Activated naive CD4-positive, alpha-beta T cell treated with anti-CD3 and anti-CD28 coated beads, Interleukin-2, amount 50 U/mL, for 24 hours (primary cell): ENCODE measurements around the gene ZNF350.

Source experiments
- H3K27ac Mint-ChIP-seq: one replicate; pipeline ENCODE4 v1.8.0; 2021; ENCODE audit warnings: mild to moderate bottlenecking, mixed read lengths
- H3K27me3 Mint-ChIP-seq: one replicate; pipeline ENCODE4 v1.8.0; 2021; ENCODE audit warnings: mixed read lengths
- H3K36me3 Mint-ChIP-seq: one replicate; pipeline ENCODE4 v1.8.0; 2021; ENCODE audit warnings: mixed read lengths
- H3K4me1 Mint-ChIP-seq: one replicate; pipeline ENCODE4 v1.8.0; 2021; ENCODE audit warnings: mixed read lengths
- H3K4me3 Mint-ChIP-seq: one replicate; pipeline ENCODE4 v1.8.0; 2021; ENCODE audit warnings: mild to moderate bottlenecking, mixed read lengths
- H3K9me3 Mint-ChIP-seq: one replicate; pipeline ENCODE4 v1.8.0; 2021; ENCODE audit warnings: mixed read lengths

Gene ZNF350

DNA sequence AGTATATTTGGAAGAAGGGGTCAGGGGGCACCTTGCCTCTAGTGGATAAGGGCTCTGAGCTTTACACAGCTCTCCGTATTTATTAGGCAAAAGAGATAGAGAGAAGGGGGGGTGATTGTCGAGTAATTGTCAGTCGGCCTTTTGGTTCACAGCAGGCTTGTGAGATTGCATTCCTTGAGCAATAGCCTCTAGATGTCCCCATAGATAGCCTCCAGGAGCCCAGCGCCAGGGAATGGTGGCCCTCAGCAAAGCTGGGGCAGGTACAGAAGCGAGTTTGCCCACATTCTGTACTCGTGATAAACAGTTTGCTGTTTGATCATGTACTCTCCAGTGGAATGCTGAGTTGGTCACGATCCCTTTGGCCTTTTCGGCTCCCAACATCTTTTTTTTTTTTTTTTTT lies 54.7 kb downstream of the ZNF350 start:
- H3K36me3 Mint-ChIP-seq, result peaks cover 55% of the 10 kb centered on the region
- no peak overlapping the region for H3K4me3 Mint-ChIP-seq
- peaks cover 33% of the 10 kb centered on the region for H3K4me1 Mint-ChIP-seq
- no peak overlapping the region for H3K27ac Mint-ChIP-seq
- H3K9me3 Mint-ChIP-seq, result peaks cover 15% of the 10 kb centered on the region
- no peaks in the 10 kb centered on the region for H3K27me3 Mint-ChIP-seq

DNA sequence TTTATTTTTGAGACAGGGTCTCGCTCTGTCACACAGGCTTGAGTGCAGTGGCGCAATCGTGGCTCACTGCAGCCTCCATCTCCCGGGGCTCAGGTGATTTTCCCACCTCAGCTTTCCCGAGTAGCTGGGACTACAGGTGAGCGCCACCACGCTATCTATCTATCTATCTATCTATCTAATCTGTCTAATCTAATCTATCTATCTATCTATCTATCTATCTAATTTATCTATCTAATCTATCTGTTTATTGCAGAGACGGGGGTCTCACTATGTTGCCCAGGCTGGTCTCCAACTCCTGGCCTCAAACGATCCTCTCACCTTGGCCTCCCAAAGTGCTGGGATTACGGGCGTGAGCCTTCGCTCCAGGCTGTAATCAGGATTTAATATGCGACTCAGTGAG lies 58.8 kb downstream of the ZNF350 start:
- H3K36me3 Mint-ChIP-seq, result peaks cover 45% of the 10 kb centered on the region
- peak overlapping the region; percentile 99 for H3K27ac Mint-ChIP-seq

DNA sequence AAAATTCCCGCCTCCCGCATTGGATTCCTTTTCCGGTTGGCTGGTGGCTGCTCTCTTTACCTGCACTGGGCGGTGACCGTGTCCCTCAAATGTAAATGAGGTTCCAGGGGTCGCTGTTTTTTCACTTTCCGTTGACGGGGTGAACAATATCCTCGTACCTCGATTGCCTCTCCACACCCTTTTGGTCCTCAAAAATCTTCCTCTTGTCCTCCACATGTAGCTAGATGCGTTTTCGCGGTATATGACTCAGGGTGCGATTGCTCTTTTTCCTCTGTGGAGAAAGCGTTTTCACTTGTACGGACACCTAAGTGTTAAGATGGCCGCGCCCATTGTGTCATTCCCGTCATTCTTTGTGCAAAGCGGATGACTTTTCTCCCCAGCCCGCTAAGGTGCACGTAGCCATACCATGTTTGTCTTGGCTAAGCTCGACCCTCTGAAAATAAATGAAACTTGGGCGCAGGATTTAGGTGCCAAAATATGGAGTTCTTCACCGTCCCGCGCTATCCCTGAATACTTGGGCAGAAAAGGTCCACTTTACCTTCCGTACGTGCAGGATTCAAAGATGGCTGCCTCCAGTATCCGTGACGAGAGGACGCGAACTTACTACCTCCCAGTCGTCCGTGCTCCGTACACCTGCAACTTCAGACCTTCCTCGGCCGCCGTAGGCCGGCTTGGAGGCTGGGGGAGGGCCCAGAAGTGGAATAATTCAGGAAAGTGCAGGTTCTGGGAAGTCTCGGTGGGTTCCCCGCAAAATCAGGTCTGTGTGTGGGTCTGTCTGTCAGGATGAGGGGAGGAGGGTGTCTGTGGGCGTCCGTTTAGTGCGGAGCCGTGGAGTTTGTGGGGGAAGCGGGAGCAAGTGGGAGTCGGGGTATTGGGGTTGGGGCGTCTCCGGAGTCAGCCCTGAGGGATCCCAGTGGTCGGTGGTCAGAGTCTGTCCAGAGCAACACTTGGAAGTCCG lies 59.6 kb downstream of the ZNF350 start, which contains the start of gene ZNF613:
Gene ZNF613, plus strand, starts transcription at position 689 of the 958 bp plus-strand sequence. CDS start 8,749 bp downstream, outside the sequence.
- H3K4me3 Mint-ChIP-seq, result peak within 1 kb of the TSS; percentile 100
- peaks cover 47% of the 10 kb centered on the region for H3K36me3 Mint-ChIP-seq
- H3K9me3 Mint-ChIP-seq, result peaks cover 15% of the 10 kb centered on the region
- H3K27me3 Mint-ChIP-seq, result no peaks in the 10 kb centered on the region
- peak within 1 kb of the TSS; percentile 99 for H3K27ac Mint-ChIP-seq
- H3K4me1 Mint-ChIP-seq, result peaks cover 39% of the 10 kb centered on the region

More for the DNA sequence above, 58.8 kb downstream of the ZNF350 start:
- H3K27me3 Mint-ChIP-seq, result no peaks in the 10 kb centered on the region
- H3K9me3 Mint-ChIP-seq, result peaks cover 15% of the 10 kb centered on the region
- peaks cover 39% of the 10 kb centered on the region for H3K4me1 Mint-ChIP-seq
- H3K4me3 Mint-ChIP-seq, result peak overlapping the region; percentile 100

DNA sequence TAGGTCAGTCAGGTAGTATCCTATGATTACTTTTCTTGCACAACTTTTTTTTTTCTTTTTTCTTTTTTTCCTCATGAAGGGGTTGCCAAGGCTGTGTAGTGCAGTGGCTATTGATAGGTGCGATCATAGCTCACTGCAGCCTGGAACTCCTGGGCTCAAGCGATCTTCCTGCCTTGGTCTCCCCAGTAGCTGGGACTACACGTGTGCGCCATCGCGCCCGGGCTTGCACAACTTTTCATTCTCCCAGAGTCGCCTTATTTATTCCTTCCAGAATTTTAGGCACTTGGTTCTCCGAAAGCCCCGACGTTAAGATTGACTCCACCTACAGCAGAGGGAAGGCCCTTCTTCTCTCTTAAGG lies 60.2 kb downstream of the ZNF350 start:
- Mint-ChIP-seq H3K27ac (peak overlapping the region; percentile 99), H3K9me3 (peaks cover 15% of the 10 kb centered on the region), H3K27me3 (no peaks in the 10 kb centered on the region)

DNA sequence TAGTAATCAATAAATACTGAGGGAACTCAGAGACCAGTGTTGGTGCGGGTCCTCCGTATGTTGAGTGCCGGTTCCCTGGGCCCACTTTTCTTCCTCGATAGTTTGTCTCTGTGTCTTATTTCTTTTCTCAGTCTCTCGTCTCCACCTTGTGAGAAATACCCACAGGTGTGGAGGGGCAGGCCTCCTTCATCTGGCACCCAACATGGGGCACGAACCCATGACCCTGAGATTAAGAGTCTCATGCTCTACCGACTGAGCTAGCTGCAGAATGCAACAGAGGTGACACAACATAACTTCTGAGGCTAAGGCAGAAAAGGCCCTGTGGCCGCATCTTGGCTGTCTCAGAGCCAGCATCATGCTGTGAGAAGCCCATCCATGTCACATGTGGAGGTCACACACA lies 64.7 kb downstream of the ZNF350 start:
- H3K27me3 Mint-ChIP-seq, result no peaks in the 10 kb centered on the region
- H3K4me3 Mint-ChIP-seq, result no peak overlapping the region
- no peaks in the 10 kb centered on the region for H3K9me3 Mint-ChIP-seq
- peaks cover 30% of the 10 kb centered on the region for H3K36me3 Mint-ChIP-seq
- peaks cover 7% of the 10 kb centered on the region for H3K4me1 Mint-ChIP-seq
- H3K27ac Mint-ChIP-seq, result no peak overlapping the region

More for the DNA sequence above, 60.2 kb downstream of the ZNF350 start:
- H3K4me1 Mint-ChIP-seq, result peaks cover 39% of the 10 kb centered on the region
- peak overlapping the region; percentile 100 for H3K4me3 Mint-ChIP-seq
- H3K36me3 Mint-ChIP-seq, result peaks cover 47% of the 10 kb centered on the region

DNA sequence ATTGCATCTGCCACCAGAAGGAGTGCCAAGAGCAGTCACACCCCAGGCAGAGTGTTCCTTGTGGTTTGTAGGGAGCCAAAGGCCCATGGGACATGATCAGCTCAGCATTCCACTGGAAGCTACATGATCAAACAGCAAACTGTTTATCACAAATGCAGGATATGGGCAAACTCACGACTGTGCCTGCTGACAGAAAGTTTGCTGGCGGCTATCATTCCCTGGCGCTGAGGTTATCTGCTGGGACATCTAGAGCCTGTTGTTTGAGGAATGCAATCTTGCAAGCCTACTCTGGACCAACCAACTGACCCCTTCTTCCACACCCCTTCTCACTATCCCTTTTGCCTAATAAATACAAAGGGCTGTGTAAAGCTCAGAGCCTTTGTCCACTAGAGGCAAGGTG lies 67.0 kb downstream of the ZNF350 start:
- Mint-ChIP-seq H3K27me3 (no peaks in the 10 kb centered on the region), H3K4me1 (no peaks in the 10 kb centered on the region), H3K9me3 (peaks cover 20% of the 10 kb centered on the region), H3K27ac (peak overlapping the region; percentile 30), H3K4me3 (no peak overlapping the region), H3K36me3 (peaks cover 26% of the 10 kb centered on the region)

DNA sequence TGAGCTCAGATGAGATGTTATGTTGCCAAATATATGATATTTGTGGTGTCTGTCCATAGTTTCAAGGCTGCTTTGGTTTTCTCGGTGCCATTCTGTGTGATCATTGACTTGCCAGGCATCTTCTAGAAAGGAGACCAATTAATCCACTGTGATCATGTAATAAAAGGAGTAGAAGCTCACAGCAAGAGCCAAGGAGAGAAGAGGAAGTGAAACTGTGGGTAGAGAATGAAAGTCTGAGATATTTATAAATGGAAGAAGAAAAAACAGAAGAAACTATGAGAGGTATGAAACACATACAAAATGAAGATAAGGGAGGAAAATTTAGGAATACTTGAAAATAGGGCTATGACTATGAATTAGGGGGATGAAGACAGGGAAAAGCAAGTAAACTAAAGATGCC lies 70.5 kb downstream of the ZNF350 start:
- Mint-ChIP-seq H3K27ac (no peak overlapping the region), H3K27me3 (no peaks in the 10 kb centered on the region), H3K4me1 (no peaks in the 10 kb centered on the region), H3K9me3 (peaks cover 35% of the 10 kb centered on the region), H3K4me3 (no peak overlapping the region), H3K36me3 (peaks cover 26% of the 10 kb centered on the region)

DNA sequence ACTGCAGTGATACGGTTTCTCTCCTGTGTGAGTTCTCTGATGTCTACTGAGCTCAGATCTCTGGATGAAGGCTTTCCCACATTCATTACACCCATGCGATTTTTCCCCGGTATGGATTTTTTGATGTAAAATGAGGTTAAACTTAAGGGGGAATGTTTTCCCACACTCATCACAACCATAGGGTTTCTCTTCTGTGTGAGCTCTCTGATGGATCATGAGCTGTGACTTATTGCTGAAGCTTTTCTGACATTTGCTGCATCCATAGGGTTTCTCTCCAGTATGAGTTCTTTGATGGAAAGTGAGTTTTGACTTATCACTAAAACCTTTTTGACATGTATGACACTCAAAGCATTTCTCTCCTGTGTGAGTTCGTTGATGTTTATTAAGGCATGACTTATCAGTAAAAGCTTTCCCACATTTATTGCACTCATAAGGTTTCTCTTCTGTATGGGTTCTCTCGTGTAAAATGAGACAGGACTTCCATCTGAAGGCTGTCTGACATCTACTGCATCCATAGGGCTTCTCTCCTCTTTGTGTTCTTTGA lies 71.2 kb downstream of the ZNF350 start:
- peaks cover 1% of the 10 kb centered on the region for H3K27me3 Mint-ChIP-seq
- no peak overlapping the region for H3K4me3 Mint-ChIP-seq
- peaks cover 35% of the 10 kb centered on the region for H3K9me3 Mint-ChIP-seq
- H3K36me3 Mint-ChIP-seq, result peaks cover 27% of the 10 kb centered on the region
- H3K27ac Mint-ChIP-seq, result no peak overlapping the region
- H3K4me1 Mint-ChIP-seq, result no peaks in the 10 kb centered on the region
